HCT116 (cell line): Measurements from ENCODE around the gene AGK. TPM values are rescaled to one million over a fixed set of nuclear protein-coding genes. Genes with fewer than 3 reads are reported as not detected.
"Not testable (repeated sequence)": the region's sequence is repeated elsewhere in the genome, so short reads cannot be mapped to it uniquely, and the experiment has no call there.

Experiments
- ATAC-seq: fragments of 200-7000 bp; cut with Tn5 transposase; 2 replicates; pipeline ENCODE4 v1.9.1; 2020; ENCODE audit warnings: mild to moderate bottlenecking, moderate library complexity
- BruUV-seq: library from RNA; stranded (reverse); fragments of 400-500 nt; replicated peaks from 2 replicates; lab custom pipeline; 2021; lab: Mats Ljungman, UMichigan
- CTCF ChIA-PET: fragments of 300-600 bp; sonication (Branson Sonifier 250); formaldehyde crosslinking; loops from one replicate; lab custom pipeline; 2021; ENCODE audit warnings: antibody characterized with exemption; lab: Charles Lee
- POLR2A ChIA-PET: fragments of 300-600, 350-600 bp; sonication (Branson Sonifier 250); formaldehyde crosslinking; loops from one replicate; lab custom pipeline; 2021; ENCODE audit warnings: antibody characterized with exemption; lab: Charles Lee
- RAD21 ChIA-PET, 2 experiments: fragments of 300-600 bp; sonication (Branson Sonifier 250); formaldehyde crosslinking; loops; one replicate each; lab custom pipeline; 2023; ENCODE audit warnings: low total read pairs in 2 of 2; ENCODE audit not compliant: uncharacterized antibody in 2 of 2, unreplicated experiment in 2 of 2, low non-redundant PET in 1 of 2; lab: Charles Lee
- DNase-seq: peaks from one replicate; pipeline ENCODE4 v3.0.0-alpha.2; 2010; ENCODE audit warnings: low read depth, low spot score
- H2AFZ ChIP-seq: fragments of 200-600 bp; shearing (Covaris generic), sonication (generic); 2 replicates; pipeline ENCODE4 v1.6.1; 2017; ENCODE audit warnings: low read depth, mixed run types, mixed read lengths, antibody characterized with exemption, low read length; ENCODE audit not compliant: poor library complexity, severe bottlenecking
- H3K27ac ChIP-seq: 2 replicates; pipeline ENCODE4 v1.5.1; 2012; ENCODE audit warnings: low read depth, low read length
- H3K27me3 ChIP-seq: fragments of 200-600 bp; sonication (generic); 2 replicates; pipeline ENCODE4 v1.6.1; 2016; ENCODE audit warnings: mixed run types, low read length, mixed read lengths; ENCODE audit not compliant: insufficient read depth
- H3K36me3 ChIP-seq, 2 experiments: fragments of 200-500 bp in 1 of 2; fragments of 200-600 bp in 1 of 2; sonication (Bioruptor generic) in 1 of 2; sonication (generic) in 1 of 2; 2 replicates each; pipeline versions ENCODE4 v1.5.1 to v1.6.1; 2014 to 2016; ENCODE audit warnings: low read length in 2 of 2, inconsistent platforms in 1 of 2, mixed read lengths in 1 of 2, mixed run types in 1 of 2; ENCODE audit not compliant: insufficient read depth in 2 of 2, control insufficient read depth in 1 of 2
- H3K4me1 ChIP-seq, 2 experiments: fragments of 200-600 bp in 1 of 2; sonication (generic) in 1 of 2; 2 replicates each; pipeline versions ENCODE4 v1.5.1 to v1.6.1; 2012 to 2017; ENCODE audit warnings: low read length in 2 of 2, inconsistent platforms in 1 of 2, mild to moderate bottlenecking in 1 of 2, mixed read lengths in 1 of 2, mixed run types in 1 of 2, moderate library complexity in 1 of 2; ENCODE audit not compliant: insufficient read depth in 2 of 2, control insufficient read depth in 1 of 2
- H3K4me2 ChIP-seq: fragments of 200-600 bp; sonication (generic); 2 replicates; pipeline ENCODE4 v1.6.1; 2017; ENCODE audit warnings: mixed run types, low read length, mixed read lengths
- H3K4me3 ChIP-seq, 2 experiments: fragments of 200-600 bp in 1 of 2; sonication (generic) in 1 of 2; replicated peaks in 1 of 2; 2 replicates each; pipeline ENCODE4 v1.5.1; 2011 to 2016; ENCODE audit warnings: low read length in 2 of 2, control low read depth in 1 of 2, low read depth in 1 of 2, mild to moderate bottlenecking in 1 of 2, mixed read lengths in 1 of 2, mixed run types in 1 of 2
- H3K79me2 ChIP-seq: fragments of 200-600 bp; sonication (generic); 2 replicates; pipeline ENCODE4 v1.6.1; 2017; ENCODE audit warnings: mild to moderate bottlenecking, mixed run types, low read length, moderate library complexity, mixed read lengths; ENCODE audit not compliant: insufficient read depth
- H3K9ac ChIP-seq: fragments of 200-600 bp; sonication (generic); 2 replicates; pipeline ENCODE4 v1.6.1; 2016; ENCODE audit warnings: low read length, mixed read lengths
- H3K9me2 ChIP-seq: fragments of 200-600 bp; sonication (generic), shearing (Covaris generic); 2 replicates; pipeline ENCODE4 v1.6.1; 2017; ENCODE audit warnings: mixed run types, mild to moderate bottlenecking, moderate library complexity; ENCODE audit not compliant: insufficient read depth
- H3K9me3 ChIP-seq, 2 experiments: fragments of 200-500 bp in 1 of 2; fragments of 200-600 bp in 1 of 2; sonication (Bioruptor generic) in 1 of 2; sonication (generic) in 1 of 2; 2 replicates each; pipeline ENCODE4 v1.6.1; 2014 to 2017; ENCODE audit warnings: low read length in 2 of 2, mixed read lengths in 2 of 2, inconsistent platforms in 1 of 2, low read depth in 1 of 2, mild to moderate bottlenecking in 1 of 2, mixed run types in 1 of 2, moderate library complexity in 1 of 2; ENCODE audit not compliant: control insufficient read depth in 1 of 2, insufficient read depth in 1 of 2
- H4K20me1 ChIP-seq: fragments of 200-600 bp; sonication (generic), shearing (Covaris generic); 2 replicates; pipeline ENCODE4 v1.6.1; 2017; ENCODE audit warnings: mixed run types, mild to moderate bottlenecking, moderate library complexity; ENCODE audit not compliant: insufficient read depth
- EZH2phosphoT487 ChIP-seq: fragments of 200-600 bp; IDR thresholded peaks from 2 replicates; pipeline ENCODE4 v1.6.1; 2018; ENCODE audit warnings: antibody characterized with exemption, borderline replicate concordance
- TCF7L2 ChIP-seq: IDR thresholded peaks from 2 replicates; pipeline ENCODE4 v1.7.0; 2011; ENCODE audit warnings: borderline replicate concordance, inconsistent platforms; ENCODE audit not compliant: insufficient read depth, insufficient read length; ENCODE audit errors: extremely low read depth
- YY1 ChIP-seq: IDR thresholded peaks from 2 replicates; pipeline ENCODE4 v1.6.1; 2011; ENCODE audit warnings: low read length, low read depth, moderate library complexity, mild to moderate bottlenecking; ENCODE audit not compliant: insufficient replicate concordance; ENCODE audit errors: extremely low read depth
- intact Hi-C: fragments of 100-400 bp; cut with micrococcal nuclease; formaldehyde crosslinking; loops from 2 replicates; pipeline ENCODE4 v1.10.0; 2022
- total RNA-seq: library from RNA; stranded (reverse); gene quantifications from one replicate; pipeline ENCODE4 v1.2.1, GENCODE V29; 2021; ENCODE audit not compliant: unreplicated experiment

AGK gene
- total RNA-seq, 1 experiment from 2014 or later: 36.3 TPM

DNA sequence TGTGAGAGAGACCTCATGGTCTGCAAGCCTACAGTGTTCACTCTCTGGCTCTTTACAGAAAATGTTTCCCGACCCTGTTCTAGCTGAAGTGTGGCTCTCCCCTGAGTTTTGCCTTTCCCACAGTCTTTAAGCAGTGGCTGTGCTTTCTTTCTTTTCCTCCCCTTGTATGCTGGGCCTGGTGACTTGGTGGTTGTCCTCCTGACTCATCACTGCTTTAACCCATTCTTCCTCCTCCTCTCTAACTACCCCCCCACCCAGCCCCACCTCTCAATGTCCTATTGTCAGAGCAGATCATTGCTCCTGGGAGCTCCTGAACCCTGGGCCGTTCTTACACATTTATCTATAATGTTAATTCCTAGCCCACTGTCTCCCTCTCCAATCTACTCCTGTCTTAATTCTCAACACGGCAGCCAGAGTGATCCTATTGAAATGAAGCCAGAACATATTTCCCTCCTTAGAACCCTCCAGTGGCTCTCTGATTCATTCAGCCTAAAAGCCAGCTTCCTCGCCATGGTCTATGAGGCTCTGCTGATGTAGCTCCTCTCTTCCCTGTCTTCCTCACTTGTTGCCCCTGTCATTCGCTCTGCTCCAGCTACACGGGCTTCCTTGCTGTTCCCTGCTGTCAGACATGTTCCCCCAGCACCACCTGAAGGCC, 95.7 kb downstream of the AGK start:
- H3K4me1 ChIP-seq: no peaks in the 10 kb centered on the region
- H3K9ac ChIP-seq: no peak overlapping the region
- ATAC-seq: no peak
- no TSS peak for BruUV-seq
- ChIA-PET RAD21 (no interaction called here), CTCF (interaction anchor here (1.6 kb wide), 1 partner anchor 8 kb away, joined by 3 read pairs; no protein-coding TSS in a partner anchor), POLR2A (no interaction called here)
- H3K79me2 ChIP-seq: no peaks in the 10 kb centered on the region
- H3K27me3 ChIP-seq: no peaks in the 10 kb centered on the region
- no peak overlapping the region for H2AFZ ChIP-seq
- intact Hi-C loops: no loop called here
- peaks cover 0 to 8% of the 10 kb centered on the region in 2 experiments; a peak in 2 of 4 replicates for H3K36me3 ChIP-seq
- H3K4me3 ChIP-seq: no peak overlapping the region
- H3K9me3 ChIP-seq: no peaks in the 10 kb centered on the region
- no peak overlapping the region for H3K4me2 ChIP-seq
- H4K20me1 ChIP-seq: no peaks in the 10 kb centered on the region
- no peak for TF ChIP-seq YY1
- no peak for TF ChIP-seq EZH2phosphoT487
- no peak for TF ChIP-seq TCF7L2
- no peaks in the 10 kb centered on the region for H3K9me2 ChIP-seq
- no peak overlapping the region for H3K27ac ChIP-seq
- DNase-seq: no peak

DNA sequence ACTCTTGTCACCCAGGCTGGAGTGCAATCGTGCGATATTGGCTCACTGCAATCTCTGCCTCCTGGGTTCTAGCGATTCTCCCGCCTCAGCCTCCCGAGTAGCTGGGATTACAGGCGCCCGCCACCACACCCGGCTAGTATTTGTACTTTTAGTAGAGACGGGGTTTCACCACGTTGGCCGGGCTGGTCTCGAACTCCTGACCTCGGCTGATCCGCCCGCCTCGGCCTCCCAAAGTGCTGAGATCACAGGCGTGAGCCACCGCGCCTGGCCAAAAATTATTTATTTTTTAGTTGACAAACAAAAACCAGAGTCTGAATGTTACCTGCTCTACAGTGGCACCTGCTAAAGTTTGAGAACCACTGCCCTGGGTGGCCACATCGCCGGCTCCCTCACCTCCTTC, 96.5 kb downstream of the AGK start:
- RAD21 ChIA-PET, H4K20me1 ChIP-seq, H3K79me2 ChIP-seq, CTCF ChIA-PET, H3K9me2 ChIP-seq, BruUV-seq, H3K9ac ChIP-seq, DNase-seq, ATAC-seq, H3K27ac ChIP-seq, POLR2A ChIA-PET, H2AFZ ChIP-seq, H3K4me3 ChIP-seq, H3K4me2 ChIP-seq, H3K4me1 ChIP-seq, H3K27me3 ChIP-seq, H3K36me3 ChIP-seq, H3K9me3 ChIP-seq, intact Hi-C loops: not testable (repeated sequence)
